ENCODE results near the gene DENND2C. TPM values are rescaled to one million over a fixed set of nuclear protein-coding genes. Genes with fewer than 3 reads are reported as not detected.

The DENND2C gene
- total and polyA plus RNA-seq, 2 experiments from 2014 or later: 1.4 to 5.6 TPM

DNA sequence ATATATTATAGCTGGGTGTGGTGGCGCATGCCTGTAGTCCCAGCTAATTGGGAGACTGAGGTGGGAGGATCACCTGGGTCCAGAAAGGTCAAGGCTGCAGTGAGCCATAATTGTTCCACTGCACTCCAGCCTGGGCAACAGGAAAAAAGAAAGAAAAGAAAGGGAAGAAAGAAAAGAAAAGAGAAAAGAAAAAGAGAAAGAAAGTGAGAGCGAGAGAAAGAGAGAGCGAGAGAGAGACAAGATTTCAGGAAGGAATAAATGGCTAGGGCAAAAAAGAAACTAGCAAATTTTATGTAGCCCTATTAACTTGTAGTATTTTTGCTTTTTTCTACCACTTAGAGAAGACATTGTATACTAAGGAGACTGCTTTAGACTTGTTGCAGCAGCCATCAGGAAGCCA lies 40.5 kb upstream of the DENND2C start:
- 93% methylated on average over 3 of the region's 3 CpGs for WGBS (ENCODE audit: low lambda C conversion rate, missing lambda C conversion rate)
- Histone ChIP-seq H3K27ac (no peak overlapping the region), H3K36me3 (replicated peaks; ENCODE audit: insufficient read depth, low read depth) (no peaks in the 10 kb centered on the region), H3K4me3 (no peak overlapping the region), H3K27me3 (no peaks in the 10 kb centered on the region), H3K79me2 (peaks cover 25% of the 10 kb centered on the region), H3K9me2 (replicated peaks; ENCODE audit: insufficient read depth) (no peaks in the 10 kb centered on the region), H3K9me3 (ENCODE audit: low read depth) (no peaks in the 10 kb centered on the region), H2AFZ (no peak overlapping the region), H3K4me2 (no peak overlapping the region), H3K4me1 (ENCODE audit: insufficient read depth) (peaks cover 8% of the 10 kb centered on the region), H4K20me1 (ENCODE audit: insufficient read depth, poor library complexity, severe bottlenecking) (no peaks in the 10 kb centered on the region)
- DNase-seq (ENCODE audit: low spot score): no peak
- no peak for TF ChIP-seq EZH2 (IDR thresholded peaks at IDR 0.05; ENCODE audit: borderline replicate concordance)
- TF ChIP-seq CTCF (IDR thresholded peaks at IDR 0.05; ENCODE audit: poor library complexity): no peak
- TF ChIP-seq EZH2phosphoT487 (IDR thresholded peaks at IDR 0.05; ENCODE audit: low read depth, severe bottlenecking, unreplicated experiment): no peak

GRCh38 chr1:114707604-114708003 lies 37.8 kb upstream of the DENND2C start:
- DNase-seq (ENCODE audit: low spot score): no peak
- H3K27me3 ChIP-seq: no peaks in the 10 kb centered on the region
- no peaks in the 10 kb centered on the region for H4K20me1 ChIP-seq (ENCODE audit: insufficient read depth, poor library complexity, severe bottlenecking)
- WGBS (ENCODE audit: low lambda C conversion rate, missing lambda C conversion rate): 95% methylated on average over 2 of the region's 2 CpGs
- H3K4me2 ChIP-seq: no peak overlapping the region
- no peak overlapping the region for H2AFZ ChIP-seq
- no peaks in the 10 kb centered on the region for H3K36me3 ChIP-seq (replicated peaks; ENCODE audit: insufficient read depth, low read depth)
- no peaks in the 10 kb centered on the region for H3K9me2 ChIP-seq (replicated peaks; ENCODE audit: insufficient read depth)
- H3K4me1 ChIP-seq (ENCODE audit: insufficient read depth): no peaks in the 10 kb centered on the region
- no peaks in the 10 kb centered on the region for H3K9me3 ChIP-seq (ENCODE audit: low read depth)
- no peak overlapping the region for H3K4me3 ChIP-seq
- no peak overlapping the region for H3K27ac ChIP-seq
- TF ChIP-seq CTCF (IDR thresholded peaks at IDR 0.05; ENCODE audit: poor library complexity) (no peak), EZH2phosphoT487 (IDR thresholded peaks at IDR 0.05; ENCODE audit: low read depth, severe bottlenecking, unreplicated experiment) (no peak), EZH2 (IDR thresholded peaks at IDR 0.05; ENCODE audit: borderline replicate concordance) (no peak)
- no peaks in the 10 kb centered on the region for H3K79me2 ChIP-seq

DNA sequence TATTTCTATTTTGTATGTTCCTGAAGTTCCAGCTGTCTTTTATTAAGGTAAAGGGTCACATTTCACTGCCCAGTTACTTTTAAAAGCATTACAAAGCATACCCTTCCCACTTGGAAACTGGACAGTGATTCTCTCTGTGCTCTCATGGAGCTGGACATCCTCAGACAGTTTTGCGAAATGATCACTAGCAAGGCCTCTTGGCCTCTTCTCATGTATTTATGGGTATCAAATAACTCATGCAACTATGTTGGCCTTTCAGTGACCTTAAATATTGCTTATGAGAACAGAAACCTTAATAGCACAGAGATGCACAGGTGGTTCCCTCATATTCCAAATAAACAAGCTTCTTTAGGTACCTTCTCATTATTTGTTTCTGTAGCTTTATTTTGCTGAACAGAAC lies 33.4 kb upstream of the DENND2C start:
- no peaks in the 10 kb centered on the region for H3K9me3 ChIP-seq (ENCODE audit: low read depth)
- no peaks in the 10 kb centered on the region for H3K4me1 ChIP-seq (ENCODE audit: insufficient read depth)
- no peak for DNase-seq (ENCODE audit: low spot score)
- H3K36me3 ChIP-seq (replicated peaks; ENCODE audit: insufficient read depth, low read depth): no peaks in the 10 kb centered on the region
- H3K4me3 ChIP-seq: no peak overlapping the region
- H3K27ac ChIP-seq: no peak overlapping the region
- no peak for TF ChIP-seq CTCF (IDR thresholded peaks at IDR 0.05; ENCODE audit: poor library complexity)
- no peak for TF ChIP-seq EZH2 (IDR thresholded peaks at IDR 0.05; ENCODE audit: borderline replicate concordance)
- TF ChIP-seq EZH2phosphoT487 (IDR thresholded peaks at IDR 0.05; ENCODE audit: low read depth, severe bottlenecking, unreplicated experiment): no peak
- no peaks in the 10 kb centered on the region for H3K9me2 ChIP-seq (replicated peaks; ENCODE audit: insufficient read depth)
- 79% methylated on average over 1 of the region's 1 CpG for WGBS (ENCODE audit: low lambda C conversion rate, missing lambda C conversion rate)
- H3K27me3 ChIP-seq: no peaks in the 10 kb centered on the region
- no peak overlapping the region for H2AFZ ChIP-seq
- H4K20me1 ChIP-seq (ENCODE audit: insufficient read depth, poor library complexity, severe bottlenecking): no peaks in the 10 kb centered on the region
- no peaks in the 10 kb centered on the region for H3K79me2 ChIP-seq
- no peak overlapping the region for H3K4me2 ChIP-seq

GRCh38 chr1:114702737-114703136 lies 32.9 kb upstream of the DENND2C start:
- H2AFZ ChIP-seq: no peak overlapping the region
- H4K20me1 ChIP-seq (ENCODE audit: insufficient read depth, poor library complexity, severe bottlenecking): no peaks in the 10 kb centered on the region
- H3K79me2 ChIP-seq: no peaks in the 10 kb centered on the region
- no peaks in the 10 kb centered on the region for H3K9me2 ChIP-seq (replicated peaks; ENCODE audit: insufficient read depth)
- no peak overlapping the region for H3K27ac ChIP-seq
- no peak for DNase-seq (ENCODE audit: low spot score)
- no peaks in the 10 kb centered on the region for H3K4me1 ChIP-seq (ENCODE audit: insufficient read depth)
- no peak overlapping the region for H3K4me2 ChIP-seq
- H3K4me3 ChIP-seq: no peak overlapping the region
- no peaks in the 10 kb centered on the region for H3K27me3 ChIP-seq
- no peaks in the 10 kb centered on the region for H3K36me3 ChIP-seq (replicated peaks; ENCODE audit: insufficient read depth, low read depth)
- TF ChIP-seq EZH2 (IDR thresholded peaks at IDR 0.05; ENCODE audit: borderline replicate concordance) (no peak), EZH2phosphoT487 (IDR thresholded peaks at IDR 0.05; ENCODE audit: low read depth, severe bottlenecking, unreplicated experiment) (no peak), CTCF (IDR thresholded peaks at IDR 0.05; ENCODE audit: poor library complexity) (no peak)
- 92% methylated on average over 5 of the region's 5 CpGs for WGBS (ENCODE audit: low lambda C conversion rate, missing lambda C conversion rate)
- H3K9me3 ChIP-seq (ENCODE audit: low read depth): no peaks in the 10 kb centered on the region

Data from hepatocyte (in vitro differentiated cells).